HepG2 (cell line): ENCODE results near the gene ARTN. TPM values are rescaled to one million over a fixed set of nuclear protein-coding genes. Genes with fewer than 3 reads are reported as not detected.
A peak's percentile ranks its signal among the peaks of the same experiment; 100 is the strongest.

ENCODE experiments used
- ATAC-seq: fragments of 200-7000 bp; cut with Tn5 transposase; 3 replicates; pipeline ENCODE4 v1.9.1; 2020; ENCODE audit warnings: mild to moderate bottlenecking, moderate library complexity
- BruUV-seq: library from RNA; stranded (reverse); fragments of 400-500 nt; replicated peaks from 2 replicates; lab custom pipeline; 2021; lab: Mats Ljungman, UMichigan
- CTCF ChIA-PET: fragments of 300-600 bp; formaldehyde crosslinking; extraction: SDS; loops from one replicate; lab custom pipeline; 2021; ENCODE audit warnings: low total read pairs, inconsistent platforms, low intra/inter-chr PET ratio; lab: Yijun Ruan, JAX
- POLR2A ChIA-PET: fragments of 350-600 bp; sonication (Branson Sonifier 250); formaldehyde crosslinking; loops from one replicate; lab custom pipeline; 2020; ENCODE audit warnings: antibody characterized with exemption, inconsistent platforms; lab: Yijun Ruan, JAX
- DNase-seq: peaks from one replicate; pipeline ENCODE4 v3.0.0-alpha.2; 2015; ENCODE audit warnings: low spot score
- FAIRE-seq: peaks from 3 replicates; lab custom pipeline; 2011; peaks lifted over from hg19 to GRCh38; lab: Jason Lieb, UNC
- H2AFZ ChIP-seq: one replicate; pipeline ENCODE4 v1.6.1; 2011; ENCODE audit warnings: low read length, inconsistent platforms
- H3K27ac ChIP-seq: fragments of 300-600 bp; 3 replicates; pipeline ENCODE4 v1.8.0; 2011; ENCODE audit warnings: mixed run types, mild to moderate bottlenecking, mixed read lengths, low read length, inconsistent platforms; ENCODE audit not compliant: insufficient read depth; ENCODE audit errors: extremely low read length
- H3K27me3 ChIP-seq, 2 experiments: fragments of 200-600 bp in 1 of 2; 2 replicates in 1 of 2; 3 replicates in 1 of 2; pipeline versions ENCODE4 v1.6.0 to v1.8.0; 2011; ENCODE audit warnings: low read length in 2 of 2, mild to moderate bottlenecking in 2 of 2, moderate library complexity in 2 of 2, inconsistent platforms in 1 of 2; ENCODE audit not compliant: insufficient read depth in 2 of 2, control insufficient read depth in 1 of 2
- H3K36me3 ChIP-seq, 2 experiments: fragments of 200-600 bp in 1 of 2; replicated peaks in 1 of 2; 2 replicates in 1 of 2; 3 replicates in 1 of 2; pipeline versions ENCODE4 v1.5.1 to v1.8.0; 2011; ENCODE audit warnings: low read length in 2 of 2, inconsistent platforms in 1 of 2; ENCODE audit not compliant: insufficient read depth in 2 of 2, control insufficient read depth in 1 of 2
- H3K4me1 ChIP-seq: 2 replicates; pipeline ENCODE4 v1.5.1; 2012; ENCODE audit warnings: low read length, inconsistent platforms; ENCODE audit not compliant: insufficient read depth
- H3K4me2 ChIP-seq: 2 replicates; pipeline ENCODE4 v1.6.0; 2011; ENCODE audit warnings: low read depth, low read length, inconsistent platforms
- H3K4me3 ChIP-seq, 3 experiments: fragments of 200-600 bp in 1 of 3; sonication (generic), shearing (Covaris generic) in 1 of 3; replicated peaks in 1 of 3; 2 replicates each; pipeline ENCODE4 v1.5.1; 2011 to 2016; ENCODE audit warnings: low read length in 3 of 3, inconsistent platforms in 2 of 3, low read depth in 2 of 3, mild to moderate bottlenecking in 2 of 3, control low read depth in 1 of 3, mixed read lengths in 1 of 3; ENCODE audit not compliant: insufficient read depth in 1 of 3
- H3K79me2 ChIP-seq: one replicate; pipeline ENCODE4 v1.6.1; 2011; ENCODE audit warnings: low read length, inconsistent platforms; ENCODE audit not compliant: insufficient read depth
- H3K9ac ChIP-seq: 2 replicates; pipeline ENCODE4 v1.6.0; 2011; ENCODE audit warnings: mild to moderate bottlenecking, low read depth, low read length, inconsistent platforms; ENCODE audit not compliant: insufficient read depth
- H3K9me3 ChIP-seq: 2 replicates; pipeline ENCODE4 v1.5.1; 2012; ENCODE audit warnings: mild to moderate bottlenecking, low read length
- H4K20me1 ChIP-seq: 2 replicates; pipeline ENCODE4 v1.6.0; 2011; ENCODE audit warnings: inconsistent platforms, mild to moderate bottlenecking, low read length, moderate library complexity; ENCODE audit not compliant: insufficient read depth
- GZF1 ChIP-seq: sonication (generic); formaldehyde crosslinking; IDR thresholded peaks from 2 replicates; pipeline ENCODE4 v1.5.1; 2020; ENCODE audit warnings: mild to moderate bottlenecking, missing genetic modification reagents
- HDAC2 ChIP-seq: sonication (generic); formaldehyde crosslinking; IDR thresholded peaks from 2 replicates; pipeline ENCODE4 v1.4.0; 2020; ENCODE audit warnings: missing genetic modification reagents
- NR2F2 ChIP-seq: IDR thresholded peaks from 2 replicates; pipeline ENCODE4 v1.6.1; 2012; ENCODE audit warnings: low read depth, inconsistent platforms, borderline replicate concordance
- SNAI1 ChIP-seq: sonication (generic); formaldehyde crosslinking; IDR thresholded peaks from 2 replicates; pipeline ENCODE4 v1.5.0; 2020; ENCODE audit warnings: mild to moderate bottlenecking, missing genetic modification reagents, borderline replicate concordance
- TRIM24 ChIP-seq: sonication (generic); formaldehyde crosslinking; IDR thresholded peaks from 2 replicates; pipeline ENCODE4 v1.8.0; 2022; ENCODE audit warnings: mild to moderate bottlenecking, missing genetic modification reagents
- ZC3H13 ChIP-seq: sonication (generic); formaldehyde crosslinking; IDR thresholded peaks from 2 replicates; pipeline ENCODE4 v1.8.1; 2023; ENCODE audit warnings: mild to moderate bottlenecking, missing genetic modification reagents, moderate library complexity
- ZNF354B ChIP-seq: sonication (generic); formaldehyde crosslinking; IDR thresholded peaks from 2 replicates; pipeline ENCODE4 v1.8.0; 2022; ENCODE audit warnings: mild to moderate bottlenecking, missing genetic modification reagents
- ZNF441 ChIP-seq: sonication (generic); formaldehyde crosslinking; IDR thresholded peaks from 2 replicates; pipeline ENCODE4 v1.7.0; 2021; ENCODE audit warnings: missing genetic modification reagents, borderline replicate concordance
- ZNF572 ChIP-seq: sonication (generic); formaldehyde crosslinking; IDR thresholded peaks from 2 replicates; pipeline ENCODE4 v1.5.1; 2020; ENCODE audit warnings: mild to moderate bottlenecking, missing genetic modification reagents
- WGBS: methylation state at CpG from one replicate; pipeline ENCODE4 v1.1.6; 2017; ENCODE audit warnings: low lambda C conversion rate; 5-methylcytosine and 5-hydroxymethylcytosine counted together
- in situ Hi-C: cut with HindIII; loops from 2 replicates; pipeline ENCODE4 v1.10.0; 2017; ENCODE audit warnings: low pct_unique_long_range_greater_than_20kb; ENCODE audit not compliant: extremely low pct_ligation_motif_present
- intact Hi-C: fragments of 100-400 bp; cut with micrococcal nuclease; formaldehyde crosslinking; loops from one replicate; pipeline ENCODE4 v1.10.0; 2022; ENCODE audit not compliant: unreplicated experiment
- polyA plus RNA-seq, 8 experiments: library from polyadenylated mRNA; depleted of rRNA in 3 of 8; stranded (reverse) in 7 of 8; unstranded in 1 of 8; fragments of >200 nt; fragmentation: Illumina TruSeq in 4 of 8; extraction: Trizol in 4 of 8; gene quantifications; 2 replicates each; pipeline versions ENCODE4 v1.2.1 to v1.2.3, GENCODE V29; 2011 to 2016; ENCODE audit warnings: low read depth in 4 of 8, missing spikeins in 1 of 8, mixed read lengths in 1 of 8; ENCODE audit not compliant: insufficient read depth in 1 of 8
- total RNA-seq, 5 experiments: library from RNA; depleted of rRNA; stranded (reverse); fragments of >200 nt; fragmentation: Illumina TruSeq; extraction: Trizol; gene quantifications; 2 replicates each; pipeline ENCODE4 v1.2.3, GENCODE V29; 2016; ENCODE audit warnings: low read depth in 1 of 5
- TF ChIP-seq, protein P1 (sequence below): sonication (generic); formaldehyde crosslinking; IDR thresholded peaks from 2 replicates; pipeline ENCODE4 v1.8.0; 2022; ENCODE audit warnings: mild to moderate bottlenecking, missing genetic modification reagents, borderline replicate concordance
- TF ChIP-seq, protein P2 (sequence below): sonication (generic); formaldehyde crosslinking; IDR thresholded peaks from 2 replicates; pipeline ENCODE4 v1.5.1; 2020; ENCODE audit warnings: mild to moderate bottlenecking, moderate library complexity, missing genetic modification reagents
- TF ChIP-seq, protein P3 (sequence below): sonication (generic); formaldehyde crosslinking; IDR thresholded peaks from 2 replicates; pipeline ENCODE4 v1.4.0; 2020; ENCODE audit warnings: missing genetic modification reagents
- TF ChIP-seq, protein P4 (sequence below): sonication (generic); formaldehyde crosslinking; IDR thresholded peaks from 2 replicates; pipeline ENCODE4 v1.5.0; 2020; ENCODE audit warnings: mild to moderate bottlenecking, missing genetic modification reagents

Gene ARTN
- total and polyA plus RNA-seq, 2 of the 13 experiments (the other 11 are each of a cell fraction or from before 2014, with no cell fraction given), result 0.11 to 0.62 TPM

DNA sequence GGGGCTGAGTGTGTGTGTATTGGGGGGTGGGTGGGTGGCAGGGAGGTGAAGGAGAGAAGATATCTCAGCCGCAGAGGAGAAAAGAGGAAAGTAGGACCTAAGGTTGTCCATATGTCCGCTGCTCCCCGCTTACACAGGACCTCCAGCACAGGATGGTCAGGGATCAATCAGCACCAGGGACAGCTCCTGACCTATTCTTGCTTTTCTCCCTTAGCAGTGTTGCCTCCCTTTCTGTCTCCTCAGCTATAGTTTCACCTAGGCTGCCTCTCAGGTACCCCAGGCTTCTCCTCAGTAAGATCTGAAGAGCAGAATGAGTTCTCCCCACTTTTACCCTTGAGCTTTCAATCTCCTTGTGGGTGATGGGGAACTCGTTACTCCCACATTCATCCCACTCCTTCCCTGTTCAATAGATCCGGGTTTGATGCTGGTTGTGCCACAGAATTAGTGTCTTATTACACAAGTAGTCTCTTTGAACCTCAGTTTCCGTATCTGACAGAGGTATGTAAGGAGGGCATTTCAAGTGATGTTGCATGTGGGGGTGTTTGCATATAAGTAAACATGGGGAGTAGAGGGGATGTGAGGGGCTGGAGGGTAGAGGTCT, 34.8 kb downstream of the ARTN start (continued):
- TF ChIP-seq SNAI1 (CRISPR knock-in tag) (no peak), ZNF572 (CRISPR knock-in tag) (no peak), ZNF354B (no peak)

DNA sequence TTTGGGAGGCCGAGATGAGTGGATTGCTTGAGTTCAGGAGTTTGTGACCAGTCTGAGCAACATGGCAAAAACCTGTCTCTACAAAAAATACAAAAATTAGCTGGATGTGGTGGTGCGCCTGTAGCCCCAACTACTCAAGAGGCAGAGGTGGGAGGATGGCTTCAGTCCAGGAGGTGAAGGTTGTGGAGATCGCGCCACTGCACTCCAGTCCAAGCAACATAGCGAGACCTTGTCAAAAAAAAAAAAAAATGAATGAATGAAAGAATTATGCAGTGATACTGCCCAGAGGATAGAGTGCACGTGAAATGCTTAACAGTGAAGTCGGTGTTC, 35.8 kb downstream of the ARTN start:
- intact Hi-C loops, result loop anchor here (1.0 kb wide), 1 partner anchor 22 kb away; no protein-coding TSS in a partner anchor
- Histone ChIP-seq H3K79me2 (peaks cover 11% of the 10 kb centered on the region), H3K9ac (no peak overlapping the region), H3K27me3 (no peaks in the 10 kb centered on the region), H3K27ac (no peak overlapping the region), H3K4me3 (peak overlapping the region; percentile 11 to 18 (median 14); a peak in 1 of 6 replicates), H4K20me1 (no peaks in the 10 kb centered on the region), H3K4me2 (peak overlapping the region; percentile 70), H3K36me3 (peaks cover 0 to 3% of the 10 kb centered on the region in 2 experiments; a peak in 2 of 5 replicates), H3K4me1 (peaks cover 22% of the 10 kb centered on the region), H3K9me3 (no peaks in the 10 kb centered on the region), H2AFZ (no peak overlapping the region)
- 64% methylated on average over 7 of the region's 7 CpGs for WGBS
- no peak for ATAC-seq
- no peak for DNase-seq
- ChIA-PET CTCF (no interaction called here), POLR2A (interaction anchor here (0.9 to 1.9 kb wide), 9 partner anchors 9 to 61 kb away, joined by 3 to 10 read pairs (median 5); partner anchors contain the start of genes B4GALT2, IPO13 and SLC6A9)
- no TSS peak for BruUV-seq
- no peak for FAIRE-seq
- in situ Hi-C loops, result no loop called here
- TF ChIP-seq TRIM24 (CRISPR knock-in tag) (no peak), NR2F2 (no peak), ZC3H13 (0 out of 2 replicates have a peak, but pooled peaks have one; percentile 42), ZNF441 (CRISPR knock-in tag) (peak; percentile 84), GZF1 (CRISPR knock-in tag) (no peak), HDAC2 (CRISPR knock-in tag) (no peak)
- TF ChIP-seq, protein P1, sequence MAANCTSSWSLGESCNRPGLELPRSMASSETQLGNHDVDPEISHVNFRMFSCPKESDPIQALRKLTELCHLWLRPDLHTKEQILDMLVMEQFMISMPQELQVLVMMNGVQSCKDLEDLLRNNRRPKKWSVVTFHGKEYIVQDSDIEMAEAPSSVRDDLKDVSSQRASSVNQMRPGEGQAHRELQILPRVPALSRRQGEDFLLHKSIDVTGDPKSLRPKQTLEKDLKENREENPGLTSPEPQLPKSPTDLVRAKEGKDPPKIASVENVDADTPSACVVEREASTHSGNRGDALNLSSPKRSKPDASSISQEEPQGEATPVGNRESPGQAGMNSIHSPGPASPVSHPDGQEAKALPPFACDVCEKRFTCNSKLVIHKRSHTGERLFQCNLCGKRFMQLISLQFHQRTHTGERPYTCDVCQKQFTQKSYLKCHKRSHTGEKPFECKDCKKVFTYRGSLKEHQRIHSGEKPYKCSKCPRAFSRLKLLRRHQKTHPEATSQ, result no peak
- TF ChIP-seq, protein P2, sequence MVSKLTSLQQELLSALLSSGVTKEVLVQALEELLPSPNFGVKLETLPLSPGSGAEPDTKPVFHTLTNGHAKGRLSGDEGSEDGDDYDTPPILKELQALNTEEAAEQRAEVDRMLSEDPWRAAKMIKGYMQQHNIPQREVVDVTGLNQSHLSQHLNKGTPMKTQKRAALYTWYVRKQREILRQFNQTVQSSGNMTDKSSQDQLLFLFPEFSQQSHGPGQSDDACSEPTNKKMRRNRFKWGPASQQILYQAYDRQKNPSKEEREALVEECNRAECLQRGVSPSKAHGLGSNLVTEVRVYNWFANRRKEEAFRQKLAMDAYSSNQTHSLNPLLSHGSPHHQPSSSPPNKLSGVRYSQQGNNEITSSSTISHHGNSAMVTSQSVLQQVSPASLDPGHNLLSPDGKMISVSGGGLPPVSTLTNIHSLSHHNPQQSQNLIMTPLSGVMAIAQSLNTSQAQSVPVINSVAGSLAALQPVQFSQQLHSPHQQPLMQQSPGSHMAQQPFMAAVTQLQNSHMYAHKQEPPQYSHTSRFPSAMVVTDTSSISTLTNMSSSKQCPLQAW (CRISPR knock-in tag), result 0 out of 2 replicates have a peak, but pooled peaks have one; percentile 21
- TF ChIP-seq, protein P3, sequence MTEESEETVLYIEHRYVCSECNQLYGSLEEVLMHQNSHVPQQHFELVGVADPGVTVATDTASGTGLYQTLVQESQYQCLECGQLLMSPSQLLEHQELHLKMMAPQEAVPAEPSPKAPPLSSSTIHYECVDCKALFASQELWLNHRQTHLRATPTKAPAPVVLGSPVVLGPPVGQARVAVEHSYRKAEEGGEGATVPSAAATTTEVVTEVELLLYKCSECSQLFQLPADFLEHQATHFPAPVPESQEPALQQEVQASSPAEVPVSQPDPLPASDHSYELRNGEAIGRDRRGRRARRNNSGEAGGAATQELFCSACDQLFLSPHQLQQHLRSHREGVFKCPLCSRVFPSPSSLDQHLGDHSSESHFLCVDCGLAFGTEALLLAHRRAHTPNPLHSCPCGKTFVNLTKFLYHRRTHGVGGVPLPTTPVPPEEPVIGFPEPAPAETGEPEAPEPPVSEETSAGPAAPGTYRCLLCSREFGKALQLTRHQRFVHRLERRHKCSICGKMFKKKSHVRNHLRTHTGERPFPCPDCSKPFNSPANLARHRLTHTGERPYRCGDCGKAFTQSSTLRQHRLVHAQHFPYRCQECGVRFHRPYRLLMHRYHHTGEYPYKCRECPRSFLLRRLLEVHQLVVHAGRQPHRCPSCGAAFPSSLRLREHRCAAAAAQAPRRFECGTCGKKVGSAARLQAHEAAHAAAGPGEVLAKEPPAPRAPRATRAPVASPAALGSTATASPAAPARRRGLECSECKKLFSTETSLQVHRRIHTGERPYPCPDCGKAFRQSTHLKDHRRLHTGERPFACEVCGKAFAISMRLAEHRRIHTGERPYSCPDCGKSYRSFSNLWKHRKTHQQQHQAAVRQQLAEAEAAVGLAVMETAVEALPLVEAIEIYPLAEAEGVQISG, result no peak
- TF ChIP-seq, protein P4, sequence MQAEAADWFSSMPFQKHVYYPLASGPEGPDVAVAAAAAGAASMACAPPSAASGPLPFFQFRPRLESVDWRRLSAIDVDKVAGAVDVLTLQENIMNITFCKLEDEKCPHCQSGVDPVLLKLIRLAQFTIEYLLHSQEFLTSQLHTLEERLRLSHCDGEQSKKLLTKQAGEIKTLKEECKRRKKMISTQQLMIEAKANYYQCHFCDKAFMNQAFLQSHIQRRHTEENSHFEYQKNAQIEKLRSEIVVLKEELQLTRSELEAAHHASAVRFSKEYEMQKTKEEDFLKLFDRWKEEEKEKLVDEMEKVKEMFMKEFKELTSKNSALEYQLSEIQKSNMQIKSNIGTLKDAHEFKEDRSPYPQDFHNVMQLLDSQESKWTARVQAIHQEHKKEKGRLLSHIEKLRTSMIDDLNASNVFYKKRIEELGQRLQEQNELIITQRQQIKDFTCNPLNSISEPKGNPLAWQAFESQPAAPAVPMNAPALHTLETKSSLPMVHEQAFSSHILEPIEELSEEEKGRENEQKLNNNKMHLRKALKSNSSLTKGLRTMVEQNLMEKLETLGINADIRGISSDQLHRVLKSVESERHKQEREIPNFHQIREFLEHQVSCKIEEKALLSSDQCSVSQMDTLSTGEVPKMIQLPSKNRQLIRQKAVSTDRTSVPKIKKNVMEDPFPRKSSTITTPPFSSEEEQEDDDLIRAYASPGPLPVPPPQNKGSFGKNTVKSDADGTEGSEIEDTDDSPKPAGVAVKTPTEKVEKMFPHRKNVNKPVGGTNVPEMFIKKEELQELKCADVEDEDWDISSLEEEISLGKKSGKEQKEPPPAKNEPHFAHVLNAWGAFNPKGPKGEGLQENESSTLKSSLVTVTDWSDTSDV (CRISPR knock-in tag), result no peak
